ENCODE results near the gene DST.

Gene DST

DNA sequence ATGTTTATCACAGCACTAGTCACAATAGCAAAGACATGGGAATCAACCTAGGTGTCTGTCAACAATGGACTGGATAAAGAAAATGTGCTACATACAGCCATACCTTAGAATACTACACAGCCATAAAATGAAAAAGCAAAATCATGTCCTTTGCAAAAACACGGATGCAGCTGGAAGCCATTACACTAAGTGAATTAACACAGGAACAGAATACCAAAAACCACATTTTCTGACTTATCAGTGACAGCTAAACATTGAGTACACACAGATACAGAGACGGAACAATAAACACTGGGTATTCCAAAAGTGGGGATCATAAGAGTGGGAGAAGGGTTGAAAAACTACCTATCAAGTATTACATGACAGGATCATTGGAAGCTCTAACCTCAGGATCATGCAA, 43.3 kb upstream of the DST start:
- Histone ChIP-seq H3K36me3 (ENCODE audit: insufficient read depth, low read length) (no peaks in the 10 kb centered on the region), H3K9ac (ENCODE audit: low read depth, low read length, poor library complexity, severe bottlenecking) (no peak overlapping the region), H3K4me2 (ENCODE audit: low read depth, low read length, poor library complexity, severe bottlenecking) (no peak overlapping the region), H2AFZ (ENCODE audit: low read length) (no peak overlapping the region), H4K20me1 (ENCODE audit: insufficient read depth, low read length, poor library complexity, severe bottlenecking) (no peaks in the 10 kb centered on the region), H3F3A (ENCODE audit: low read depth) (no peaks in the 10 kb centered on the region), H3K79me2 (ENCODE audit: insufficient read depth, low read length) (no peaks in the 10 kb centered on the region), H3K27me3 (ENCODE audit: insufficient read depth, low read length, poor library complexity, severe bottlenecking) (no peaks in the 10 kb centered on the region), H3K4me1 (ENCODE audit: insufficient read depth, low read length, poor library complexity, severe bottlenecking) (no peaks in the 10 kb centered on the region), H3K9me2 (replicated peaks; ENCODE audit: low read depth, low read length) (no peaks in the 10 kb centered on the region), H3K9me3 (ENCODE audit: insufficient read depth, low read depth, low read length) (no peaks in the 10 kb centered on the region), H3K4me3 (ENCODE audit: low read length, poor library complexity, severe bottlenecking) (no peak overlapping the region)
- TF ChIP-seq EZH2phosphoT487 (IDR thresholded peaks at IDR 0.05; ENCODE audit: borderline replicate concordance), result no peak
- TF ChIP-seq, protein P1, sequence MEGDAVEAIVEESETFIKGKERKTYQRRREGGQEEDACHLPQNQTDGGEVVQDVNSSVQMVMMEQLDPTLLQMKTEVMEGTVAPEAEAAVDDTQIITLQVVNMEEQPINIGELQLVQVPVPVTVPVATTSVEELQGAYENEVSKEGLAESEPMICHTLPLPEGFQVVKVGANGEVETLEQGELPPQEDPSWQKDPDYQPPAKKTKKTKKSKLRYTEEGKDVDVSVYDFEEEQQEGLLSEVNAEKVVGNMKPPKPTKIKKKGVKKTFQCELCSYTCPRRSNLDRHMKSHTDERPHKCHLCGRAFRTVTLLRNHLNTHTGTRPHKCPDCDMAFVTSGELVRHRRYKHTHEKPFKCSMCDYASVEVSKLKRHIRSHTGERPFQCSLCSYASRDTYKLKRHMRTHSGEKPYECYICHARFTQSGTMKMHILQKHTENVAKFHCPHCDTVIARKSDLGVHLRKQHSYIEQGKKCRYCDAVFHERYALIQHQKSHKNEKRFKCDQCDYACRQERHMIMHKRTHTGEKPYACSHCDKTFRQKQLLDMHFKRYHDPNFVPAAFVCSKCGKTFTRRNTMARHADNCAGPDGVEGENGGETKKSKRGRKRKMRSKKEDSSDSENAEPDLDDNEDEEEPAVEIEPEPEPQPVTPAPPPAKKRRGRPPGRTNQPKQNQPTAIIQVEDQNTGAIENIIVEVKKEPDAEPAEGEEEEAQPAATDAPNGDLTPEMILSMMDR (conservative IDR thresholded peaks at IDR 0.05; ENCODE audit: low read length), result no peak

DNA sequence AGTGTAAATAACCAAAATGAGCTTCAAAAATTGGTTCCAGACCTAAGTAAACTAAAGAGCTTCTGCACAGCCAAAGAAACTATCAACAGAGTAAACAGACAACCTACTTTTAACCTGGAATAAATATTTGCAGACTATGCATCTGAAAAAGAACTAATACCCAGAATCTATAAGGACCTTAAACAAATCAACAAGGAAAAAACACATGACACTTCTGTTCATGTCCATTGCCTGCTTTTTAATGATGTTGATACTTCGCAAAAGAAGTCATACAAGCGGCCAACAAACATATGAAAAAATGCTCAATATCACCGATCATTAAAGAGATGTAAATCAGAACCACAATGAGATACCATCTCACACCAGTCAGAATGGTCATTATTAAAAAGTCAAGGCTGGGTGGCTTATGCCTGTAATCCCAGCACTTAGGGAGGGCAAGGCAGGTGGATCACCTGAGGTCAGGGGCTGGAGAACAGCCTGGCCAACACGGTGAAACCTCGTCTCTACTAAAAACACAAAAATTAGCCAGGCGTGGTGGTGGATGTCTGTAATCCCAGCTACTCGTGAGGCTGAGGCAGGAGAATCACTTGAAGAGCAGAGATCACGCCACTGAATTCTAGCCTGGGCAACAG, 42.5 kb upstream of the DST start:
- H3K9me3 ChIP-seq (ENCODE audit: insufficient read depth, low read depth, low read length), result no peaks in the 10 kb centered on the region
- H3K4me2 ChIP-seq (ENCODE audit: low read depth, low read length, poor library complexity, severe bottlenecking), result no peak overlapping the region
- H2AFZ ChIP-seq (ENCODE audit: low read length), result no peak overlapping the region
- no peaks in the 10 kb centered on the region for H3K27me3 ChIP-seq (ENCODE audit: insufficient read depth, low read length, poor library complexity, severe bottlenecking)
- no peak overlapping the region for H3K4me3 ChIP-seq (ENCODE audit: low read length, poor library complexity, severe bottlenecking)
- H3F3A ChIP-seq (ENCODE audit: low read depth), result no peaks in the 10 kb centered on the region
- no peaks in the 10 kb centered on the region for H3K4me1 ChIP-seq (ENCODE audit: insufficient read depth, low read length, poor library complexity, severe bottlenecking)
- H4K20me1 ChIP-seq (ENCODE audit: insufficient read depth, low read length, poor library complexity, severe bottlenecking), result no peaks in the 10 kb centered on the region
- H3K79me2 ChIP-seq (ENCODE audit: insufficient read depth, low read length), result no peaks in the 10 kb centered on the region
- no peak overlapping the region for H3K9ac ChIP-seq (ENCODE audit: low read depth, low read length, poor library complexity, severe bottlenecking)
- TF ChIP-seq EZH2phosphoT487 (IDR thresholded peaks at IDR 0.05; ENCODE audit: borderline replicate concordance), result no peak
- TF ChIP-seq, protein P1 (conservative IDR thresholded peaks at IDR 0.05; ENCODE audit: low read length), result no peak
- H3K36me3 ChIP-seq (ENCODE audit: insufficient read depth, low read length), result no peaks in the 10 kb centered on the region
- H3K9me2 ChIP-seq (replicated peaks; ENCODE audit: low read depth, low read length), result no peaks in the 10 kb centered on the region

DNA sequence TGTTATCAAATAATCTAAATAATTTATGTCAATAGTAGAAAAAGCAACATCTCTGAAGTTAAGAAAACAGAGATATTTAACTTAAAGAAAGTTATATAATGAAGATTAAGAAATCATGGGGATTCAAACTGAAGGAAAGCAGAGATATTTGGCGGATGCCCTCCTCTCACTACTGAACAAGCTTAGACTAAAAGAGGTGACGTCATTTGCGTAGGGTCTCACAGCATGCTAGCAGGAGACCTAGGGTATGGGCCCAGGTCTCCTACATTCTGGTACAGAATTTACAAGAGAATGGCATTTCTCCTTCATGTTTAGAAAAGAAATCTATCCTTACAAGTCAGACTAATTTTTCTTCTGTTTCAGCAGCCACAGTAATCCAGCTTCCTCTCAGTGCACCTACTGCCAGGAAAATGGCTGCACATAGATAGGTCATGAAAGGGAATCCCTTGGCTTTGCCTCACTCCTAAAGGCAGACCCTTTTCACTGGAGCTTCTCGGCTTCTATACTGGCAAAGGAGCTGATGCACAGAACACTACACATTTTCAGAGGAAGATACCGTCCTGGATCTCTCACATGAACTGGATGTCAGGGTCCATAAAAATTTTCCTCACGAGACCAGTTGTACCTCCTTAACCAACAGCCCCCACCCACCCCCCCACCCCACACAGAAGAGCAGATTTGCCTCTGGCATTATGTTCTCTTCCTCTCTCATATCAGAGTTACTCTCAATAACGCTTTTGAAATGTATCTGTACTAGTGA, 41.8 kb upstream of the DST start:
- Histone ChIP-seq H3F3A (ENCODE audit: low read depth) (no peaks in the 10 kb centered on the region), H3K9ac (ENCODE audit: low read depth, low read length, poor library complexity, severe bottlenecking) (no peak overlapping the region), H3K4me3 (ENCODE audit: low read length, poor library complexity, severe bottlenecking) (no peak overlapping the region), H3K4me1 (ENCODE audit: insufficient read depth, low read length, poor library complexity, severe bottlenecking) (no peaks in the 10 kb centered on the region), H3K9me2 (replicated peaks; ENCODE audit: low read depth, low read length) (no peaks in the 10 kb centered on the region), H3K27me3 (ENCODE audit: insufficient read depth, low read length, poor library complexity, severe bottlenecking) (no peaks in the 10 kb centered on the region), H2AFZ (ENCODE audit: low read length) (no peak overlapping the region), H3K79me2 (ENCODE audit: insufficient read depth, low read length) (no peaks in the 10 kb centered on the region), H4K20me1 (ENCODE audit: insufficient read depth, low read length, poor library complexity, severe bottlenecking) (no peaks in the 10 kb centered on the region), H3K36me3 (ENCODE audit: insufficient read depth, low read length) (no peaks in the 10 kb centered on the region), H3K4me2 (ENCODE audit: low read depth, low read length, poor library complexity, severe bottlenecking) (no peak overlapping the region), H3K9me3 (ENCODE audit: insufficient read depth, low read depth, low read length) (no peaks in the 10 kb centered on the region)
- TF ChIP-seq EZH2phosphoT487 (IDR thresholded peaks at IDR 0.05; ENCODE audit: borderline replicate concordance), result no peak

Data from Loucy (cell line).